Activated CD8-positive, alpha-beta memory T cell treated with anti-CD3 and anti-CD28 coated beads, Interleukin-2, amount 10 ng/mL, durations not matched to agents 7 days and 5 days (primary cell): ENCODE results near the gene DDX42. TPM values are rescaled to one million over a fixed set of nuclear protein-coding genes. Genes with fewer than 3 reads are reported as not detected.
"Not testable (repeated sequence)": the region's sequence is repeated elsewhere in the genome, so short reads cannot be mapped to it uniquely, and the experiment has no call there.

Experiments
- ATAC-seq: fragments of 150-1000 bp; cut with Tn5 transposase; one replicate; pipeline ENCODE4 v1.10.0; 2021; ENCODE audit warnings: moderate library complexity
- CTCF ChIA-PET: fragments of 350-600 bp; sonication (Branson Sonifier 250); formaldehyde crosslinking; loops from one replicate; lab custom pipeline; 2021; ENCODE audit warnings: antibody characterized with exemption; lab: Charles Lee
- DNase-seq: peaks from one replicate; pipeline ENCODE4 v3.0.0-alpha.2; 2020
- H3K27ac Mint-ChIP-seq: one replicate; pipeline ENCODE4 v1.8.0; 2021; ENCODE audit warnings: mild to moderate bottlenecking, mixed read lengths
- H3K27me3 Mint-ChIP-seq: one replicate; pipeline ENCODE4 v1.8.0; 2021; ENCODE audit warnings: mixed read lengths
- H3K36me3 Mint-ChIP-seq: one replicate; pipeline ENCODE4 v1.8.0; 2021; ENCODE audit warnings: mild to moderate bottlenecking, mixed read lengths
- H3K4me1 Mint-ChIP-seq: one replicate; pipeline ENCODE4 v1.8.0; 2021; ENCODE audit warnings: mixed read lengths
- H3K4me3 Mint-ChIP-seq: one replicate; pipeline ENCODE4 v1.8.0; 2021; ENCODE audit warnings: mild to moderate bottlenecking, moderate library complexity, mixed read lengths
- H3K9me3 Mint-ChIP-seq: one replicate; pipeline ENCODE4 v1.8.0; 2022; ENCODE audit warnings: low read depth, mixed read lengths
- total RNA-seq, 2 experiments: library from RNA; stranded (reverse); gene quantifications; one replicate each; pipeline ENCODE4 v1.2.3, GENCODE V29; 2021

The DDX42 gene
- total RNA-seq, 2 experiments from 2014 or later: 121 to 123 TPM

DNA sequence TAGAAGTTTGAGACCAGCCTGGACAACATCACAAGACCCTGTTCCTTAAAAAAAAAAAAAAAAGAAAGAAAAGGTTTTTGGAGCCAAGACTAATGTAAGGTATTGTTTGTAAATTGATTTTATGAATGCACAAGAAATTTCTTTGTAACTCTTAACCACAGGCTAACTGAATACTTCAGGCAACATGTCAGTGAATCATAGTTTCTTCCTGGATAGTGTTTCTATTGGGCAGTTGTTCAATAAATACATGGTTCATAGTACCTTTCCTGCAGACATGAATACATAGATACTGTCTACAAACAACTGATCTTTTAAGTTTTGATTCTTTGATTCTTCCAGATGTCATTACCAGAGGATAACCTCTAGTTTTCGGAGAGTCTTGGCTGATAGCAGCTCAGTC is 11.6 kb downstream of the DDX42 start:
- H3K27me3 Mint-ChIP-seq: no peaks in the 10 kb centered on the region
- H3K4me1 Mint-ChIP-seq: peaks cover 38% of the 10 kb centered on the region
- CTCF ChIA-PET: no interaction called here
- H3K36me3 Mint-ChIP-seq: peaks cover 27% of the 10 kb centered on the region
- H3K27ac Mint-ChIP-seq: peak overlapping the region; percentile 12
- ATAC-seq (no peak), DNase-seq (no peak)
- H3K4me3 Mint-ChIP-seq: no peak overlapping the region
- no peaks in the 10 kb centered on the region for H3K9me3 Mint-ChIP-seq

DNA sequence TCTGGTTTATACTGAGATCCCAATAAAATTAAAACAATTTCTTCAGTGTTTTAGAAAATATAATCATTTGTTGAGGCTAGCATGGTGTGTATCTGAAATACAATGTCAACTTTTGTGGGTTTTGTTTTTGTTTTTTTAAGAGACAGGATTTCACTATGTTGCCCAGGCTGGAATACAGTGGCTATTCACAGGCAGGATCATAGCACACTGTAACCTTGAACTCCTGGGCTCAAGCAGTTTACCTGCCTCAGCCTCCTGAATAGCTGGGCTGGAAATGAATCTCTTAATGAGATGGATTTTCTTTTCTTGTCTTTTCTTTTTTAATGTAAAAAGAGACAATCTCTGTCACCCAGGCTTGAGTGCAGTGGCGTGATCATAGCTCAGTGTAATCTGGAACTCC is 12.1 kb downstream of the DDX42 start:
- DNase-seq: no peak
- H3K4me1 Mint-ChIP-seq: peaks cover 34% of the 10 kb centered on the region
- CTCF ChIA-PET: no interaction called here
- H3K36me3 Mint-ChIP-seq: peaks cover 27% of the 10 kb centered on the region
- ATAC-seq: no peak
- H3K9me3 Mint-ChIP-seq: no peaks in the 10 kb centered on the region
- H3K27me3 Mint-ChIP-seq: no peaks in the 10 kb centered on the region
- no peak overlapping the region for H3K27ac Mint-ChIP-seq
- H3K4me3 Mint-ChIP-seq: no peak overlapping the region

DNA sequence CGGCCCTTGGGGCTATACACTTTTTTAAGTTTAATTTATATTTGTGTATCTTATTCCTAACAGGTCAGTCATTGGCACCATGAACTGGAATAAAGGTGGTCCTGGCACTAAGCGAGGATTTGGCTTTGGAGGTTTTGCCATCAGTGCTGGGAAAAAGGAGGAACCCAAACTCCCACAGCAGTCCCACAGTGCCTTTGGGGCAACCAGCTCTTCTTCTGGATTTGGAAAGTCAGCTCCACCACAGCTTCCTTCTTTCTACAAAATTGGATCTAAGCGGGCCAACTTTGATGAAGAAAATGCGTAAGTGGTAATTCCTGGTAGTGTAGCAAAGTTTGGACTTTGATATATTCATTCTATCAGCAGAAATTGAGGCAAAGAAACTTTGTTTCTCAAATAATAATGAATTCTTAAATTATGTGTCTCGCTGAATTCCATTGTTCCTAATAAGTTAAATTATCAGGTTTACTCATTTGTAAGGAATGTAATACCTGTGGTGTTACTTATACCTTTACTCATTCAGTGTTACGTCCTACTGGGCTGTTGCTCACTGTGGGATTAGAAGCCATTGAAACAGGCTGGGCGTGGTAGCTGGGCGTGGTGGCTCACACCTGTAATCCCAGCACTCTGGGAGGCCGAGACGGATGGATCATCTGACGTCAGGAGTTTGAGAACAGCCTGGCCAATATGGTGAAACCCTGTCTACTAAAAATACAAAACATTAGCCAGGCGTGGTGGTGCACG is 13.2 kb downstream of the DDX42 start:
- Mint-ChIP-seq H3K4me3 (no peak overlapping the region), H3K4me1 (peaks cover 31% of the 10 kb centered on the region), H3K27me3 (no peaks in the 10 kb centered on the region), H3K27ac (no peak overlapping the region), H3K9me3 (no peaks in the 10 kb centered on the region), H3K36me3 (peaks cover 27% of the 10 kb centered on the region)
- DNase-seq: no peak
- CTCF ChIA-PET: no interaction called here
- ATAC-seq: no peak

DNA sequence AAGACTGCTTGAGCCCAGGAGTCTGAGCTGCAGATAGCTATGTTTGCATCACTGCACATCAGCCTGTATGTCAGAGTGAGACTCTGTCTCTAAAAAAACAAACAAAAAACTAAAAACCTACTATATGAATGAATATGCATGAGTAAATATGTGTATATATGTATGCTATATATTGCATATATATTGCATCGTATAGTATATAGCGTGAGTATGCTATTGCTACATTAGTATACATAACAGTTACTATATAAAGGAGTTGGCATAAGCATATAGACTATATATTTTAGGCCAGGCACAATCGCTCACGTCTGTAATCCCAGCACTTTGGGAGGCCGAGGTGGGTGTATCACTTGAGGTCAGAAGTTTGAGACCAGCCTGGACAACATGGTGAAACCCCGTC is 16.1 kb downstream of the DDX42 start:
- H3K27ac Mint-ChIP-seq: no peak overlapping the region
- no peaks in the 10 kb centered on the region for H3K27me3 Mint-ChIP-seq
- DNase-seq (no peak), ATAC-seq (no peak)
- peaks cover 11% of the 10 kb centered on the region for H3K4me1 Mint-ChIP-seq
- no peaks in the 10 kb centered on the region for H3K9me3 Mint-ChIP-seq
- CTCF ChIA-PET: no interaction called here
- H3K36me3 Mint-ChIP-seq: peaks cover 41% of the 10 kb centered on the region
- no peak overlapping the region for H3K4me3 Mint-ChIP-seq

DNA sequence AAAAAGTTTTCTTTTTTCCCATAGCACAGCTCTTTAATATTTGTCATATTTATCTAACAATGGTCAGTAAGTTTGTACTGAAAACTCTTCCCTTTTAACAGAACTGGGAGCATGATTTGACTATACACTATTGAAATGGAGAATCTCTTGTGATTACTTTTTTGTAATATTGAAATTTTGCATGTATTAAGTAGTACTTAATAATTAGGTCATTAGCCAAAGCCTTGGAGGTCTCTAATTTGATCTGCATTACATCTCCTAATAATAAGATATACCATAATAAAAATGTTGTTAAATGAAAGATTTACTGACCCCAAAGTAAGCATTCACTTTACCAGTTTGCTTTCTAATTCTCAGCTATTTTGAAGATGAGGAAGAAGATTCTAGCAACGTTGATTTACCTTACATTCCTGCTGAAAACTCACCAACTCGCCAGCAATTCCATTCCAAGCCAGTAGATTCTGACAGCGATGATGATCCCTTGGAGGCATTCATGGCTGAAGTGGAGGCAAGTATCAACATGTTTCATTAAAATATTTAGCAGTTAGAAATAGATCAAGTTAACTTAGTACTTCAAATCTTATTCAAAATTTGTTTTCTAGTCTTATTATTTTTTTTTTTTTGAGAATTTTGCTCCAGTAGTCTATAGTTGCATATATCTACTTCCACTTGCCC is 18.2 kb downstream of the DDX42 start:
- ATAC-seq (no peak), DNase-seq (no peak)
- Mint-ChIP-seq H3K4me3 (no peak overlapping the region), H3K36me3 (peaks cover 51% of the 10 kb centered on the region), H3K27ac (no peak overlapping the region), H3K27me3 (no peaks in the 10 kb centered on the region), H3K9me3 (no peaks in the 10 kb centered on the region), H3K4me1 (peaks cover 8% of the 10 kb centered on the region)
- CTCF ChIA-PET: interaction anchor here (1.2 to 1.9 kb wide), 2 partner anchors 9 to 12 kb away, joined by 3 to 4 read pairs; no protein-coding TSS in a partner anchor

GRCh38 chr17:63796375-63796774 is 22.4 kb downstream of the DDX42 start:
- H3K4me1 Mint-ChIP-seq, ATAC-seq, H3K27me3 Mint-ChIP-seq, H3K27ac Mint-ChIP-seq, DNase-seq, H3K4me3 Mint-ChIP-seq, H3K9me3 Mint-ChIP-seq: not testable (repeated sequence)
- peaks cover 64% of the 10 kb centered on the region for H3K36me3 Mint-ChIP-seq
- CTCF ChIA-PET: interaction anchor here (1.0 kb wide), 1 partner anchor 17 kb away, joined by 4 read pairs; no protein-coding TSS in a partner anchor

GRCh38 chr17:63798572-63799106 is 24.7 kb downstream of the DDX42 start:
- DNase-seq (no peak), ATAC-seq (no peak)
- peaks cover 2% of the 10 kb centered on the region for H3K4me1 Mint-ChIP-seq
- no peaks in the 10 kb centered on the region for H3K27me3 Mint-ChIP-seq
- no peaks in the 10 kb centered on the region for H3K9me3 Mint-ChIP-seq
- H3K36me3 Mint-ChIP-seq: peaks cover 59% of the 10 kb centered on the region
- CTCF ChIA-PET: interaction anchor here (1.4 kb wide), 1 partner anchor 67 kb away, joined by 4 read pairs; no protein-coding TSS in a partner anchor
- H3K4me3 Mint-ChIP-seq: no peak overlapping the region
- H3K27ac Mint-ChIP-seq: no peak overlapping the region

DNA sequence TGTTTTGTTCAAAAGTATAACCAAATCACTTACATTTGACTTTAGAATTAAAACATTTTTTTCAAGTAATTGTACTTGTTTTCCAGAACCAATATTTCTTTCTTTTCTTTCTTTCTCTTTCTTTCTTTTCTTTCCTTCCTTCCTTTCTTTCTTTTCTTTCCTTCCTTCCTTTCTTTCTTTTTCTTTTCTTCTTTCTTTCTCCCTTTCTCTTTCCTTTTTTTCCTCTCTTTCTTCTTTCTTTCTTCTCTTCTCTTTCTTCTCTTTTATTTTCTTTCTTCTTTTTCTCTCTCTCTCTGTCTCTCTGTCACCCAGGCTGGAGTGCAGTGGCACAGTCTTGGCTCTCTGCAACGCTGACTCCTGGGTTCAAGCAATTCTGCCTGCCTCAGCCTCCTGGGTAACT is 26.8 kb downstream of the DDX42 start:
- H3K27ac Mint-ChIP-seq: no peak overlapping the region
- DNase-seq (no peak), ATAC-seq (no peak)
- H3K27me3 Mint-ChIP-seq: no peaks in the 10 kb centered on the region
- no peaks in the 10 kb centered on the region for H3K9me3 Mint-ChIP-seq
- peaks cover 58% of the 10 kb centered on the region for H3K36me3 Mint-ChIP-seq
- CTCF ChIA-PET: no interaction called here
- H3K4me1 Mint-ChIP-seq: no peaks in the 10 kb centered on the region
- no peak overlapping the region for H3K4me3 Mint-ChIP-seq

GRCh38 chr17:63804328-63804727 is 30.4 kb downstream of the DDX42 start:
- H3K4me1 Mint-ChIP-seq: peaks cover 5% of the 10 kb centered on the region
- H3K9me3 Mint-ChIP-seq: no peaks in the 10 kb centered on the region
- DNase-seq (no peak), ATAC-seq (no peak)
- no peaks in the 10 kb centered on the region for H3K27me3 Mint-ChIP-seq
- H3K4me3 Mint-ChIP-seq: no peak overlapping the region
- no peak overlapping the region for H3K27ac Mint-ChIP-seq
- H3K36me3 Mint-ChIP-seq: peaks cover 59% of the 10 kb centered on the region
- CTCF ChIA-PET: interaction anchor here (1.1 to 1.4 kb wide), 5 partner anchors 12 to 31 kb away, joined by 3 to 5 read pairs (median 4); no protein-coding TSS in a partner anchor

DNA sequence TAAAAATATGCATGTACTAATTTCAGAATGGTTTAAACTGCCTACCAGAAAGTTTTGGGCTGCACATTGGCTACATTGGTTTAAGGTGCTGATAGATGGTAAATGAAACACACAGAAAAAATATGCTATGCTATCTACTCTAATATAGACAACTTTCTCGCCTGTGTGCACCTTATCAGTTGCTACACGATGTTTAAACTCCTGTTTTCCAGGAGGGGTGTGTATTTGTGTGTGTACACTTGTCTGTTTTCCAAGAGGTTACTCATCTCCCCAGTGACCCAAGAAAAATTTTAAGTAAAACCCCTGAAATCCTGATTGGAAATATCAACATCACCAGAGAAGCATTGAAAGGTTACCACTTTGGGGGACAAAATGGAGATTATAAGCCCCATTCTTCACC is 31.6 kb downstream of the DDX42 start:
- CTCF ChIA-PET: no interaction called here
- H3K36me3 Mint-ChIP-seq: peaks cover 57% of the 10 kb centered on the region
- no peaks in the 10 kb centered on the region for H3K27me3 Mint-ChIP-seq
- peaks cover 5% of the 10 kb centered on the region for H3K4me1 Mint-ChIP-seq
- H3K9me3 Mint-ChIP-seq: no peaks in the 10 kb centered on the region
- DNase-seq: no peak
- no peak overlapping the region for H3K4me3 Mint-ChIP-seq
- no peak for ATAC-seq
- peak overlapping the region; percentile 47 for H3K27ac Mint-ChIP-seq

- no peaks in the 10 kb centered on the region for H3K9me3 Mint-ChIP-seq
- peaks cover 73% of the 10 kb centered on the region for H3K36me3 Mint-ChIP-seq
- no peak for DNase-seq
- peaks cover 5% of the 10 kb centered on the region for H3K4me1 Mint-ChIP-seq
- no peak overlapping the region for H3K4me3 Mint-ChIP-seq
- CTCF ChIA-PET: no interaction called here
- no peak overlapping the region for H3K27ac Mint-ChIP-seq
- ATAC-seq: no peak
- H3K27me3 Mint-ChIP-seq: no peaks in the 10 kb centered on the region
Observed at GRCh38 chr17:63809970-63810369, 36.0 kb downstream of the DDX42 start.

- no peak for DNase-seq
- Mint-ChIP-seq H3K4me1 (peaks cover 3% of the 10 kb centered on the region), H3K27me3 (no peaks in the 10 kb centered on the region), H3K27ac (no peak overlapping the region), H3K4me3 (no peak overlapping the region), H3K36me3 (peaks cover 74% of the 10 kb centered on the region), H3K9me3 (no peaks in the 10 kb centered on the region)
- no peak for ATAC-seq
- CTCF ChIA-PET: interaction anchor here (1.0 to 1.6 kb wide), 2 partner anchors 10 to 14 kb away, joined by 3 to 5 read pairs; no protein-coding TSS in a partner anchor
Observed at GRCh38 chr17:63816123-63816522, 42.2 kb downstream of the DDX42 start.

DNA sequence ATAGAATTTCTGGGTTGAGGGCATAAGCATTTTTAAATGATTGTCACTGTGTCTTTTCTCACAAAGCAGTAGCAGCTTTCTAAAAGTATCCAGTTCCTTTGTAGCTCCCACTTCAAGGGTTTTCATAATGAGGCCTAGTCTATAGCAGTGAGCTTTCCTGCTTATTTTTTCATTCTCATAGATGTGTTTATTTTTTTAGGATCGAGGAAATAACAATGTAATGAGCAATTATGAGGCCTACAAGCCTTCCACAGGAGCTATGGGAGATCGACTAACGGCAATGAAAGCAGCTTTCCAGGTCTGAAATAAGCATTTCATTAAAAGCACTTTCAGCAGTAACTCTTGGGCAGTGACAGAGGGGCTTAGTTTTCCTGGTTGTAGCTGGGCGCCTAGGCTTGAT is 42.7 kb downstream of the DDX42 start:
- Mint-ChIP-seq H3K9me3 (no peaks in the 10 kb centered on the region), H3K27ac (no peak overlapping the region), H3K36me3 (peaks cover 75% of the 10 kb centered on the region), H3K4me3 (no peak overlapping the region), H3K27me3 (no peaks in the 10 kb centered on the region), H3K4me1 (peaks cover 4% of the 10 kb centered on the region)
- DNase-seq (no peak), ATAC-seq (no peak)
- CTCF ChIA-PET: interaction anchor here (0.6 to 1.0 kb wide), 2 partner anchors 9 to 170 kb away, joined by 3 to 5 read pairs; no protein-coding TSS in a partner anchor
